HL-60 (cell line): ENCODE results near the gene SGMS1.

Experiments
- DNase-seq, 2 experiments: peaks; one replicate each; pipeline ENCODE4 v3.0.0-alpha.2; 2010 to 2020; ENCODE audit warnings: low read depth in 1 of 2, low spot score in 1 of 2
- H3K27ac ChIP-seq: fragments of 250-450 bp; sonication (Bioruptor Pico); replicated peaks from 2 replicates; pipeline ENCODE4 v1.5.1; 2020; ENCODE audit warnings: mild to moderate bottlenecking, moderate library complexity
- H3K27me3 ChIP-seq: fragments of 250-450 bp; sonication (Bioruptor Pico); 2 replicates; pipeline ENCODE4 v1.5.1; 2021; ENCODE audit warnings: mild to moderate bottlenecking, moderate library complexity; ENCODE audit not compliant: insufficient read depth, poor library complexity, severe bottlenecking
- H3K4me3 ChIP-seq: replicated peaks from 2 replicates; pipeline ENCODE4 v1.5.1; 2011; ENCODE audit warnings: mild to moderate bottlenecking, control low read depth, low read length; ENCODE audit not compliant: insufficient read depth
- CTCF ChIP-seq: IDR thresholded peaks from one replicate; pipeline ENCODE4 v1.5.1; 2011; ENCODE audit warnings: low read length, control low read depth, inconsistent platforms; ENCODE audit not compliant: insufficient read depth
- GABPA ChIP-seq: IDR thresholded peaks from 2 replicates; pipeline ENCODE4 v1.6.1; 2012; ENCODE audit warnings: low read depth
- POLR2AphosphoS5 ChIP-seq: IDR thresholded peaks from 2 replicates; pipeline ENCODE4 v1.6.1; 2012; ENCODE audit warnings: low read depth
- REST ChIP-seq: IDR thresholded peaks from 2 replicates; pipeline ENCODE4 v1.6.1; 2012; ENCODE audit warnings: low read depth; ENCODE audit not compliant: insufficient replicate concordance
- SPI1 ChIP-seq: IDR thresholded peaks from 2 replicates; pipeline ENCODE4 v1.6.1; 2012; ENCODE audit warnings: low read depth, mild to moderate bottlenecking, borderline replicate concordance

The SGMS1 gene

GRCh38 chr10:50625649-50626132, 1.9 kb upstream of the SGMS1 start:
- H3K4me3 ChIP-seq: peak overlapping the region; percentile 84
- H3K27ac ChIP-seq: peak overlapping the region; percentile 93
- TF ChIP-seq REST (no peak), CTCF (no peak), SPI1 (no peak), GABPA (no peak), POLR2AphosphoS5 (no peak)
- no peak for DNase-seq
- no peaks in the 10 kb centered on the region for H3K27me3 ChIP-seq

- H3K27me3 ChIP-seq: no peaks in the 10 kb centered on the region
- DNase-seq: peak; percentile 61 to 70
- peak overlapping the region; percentile 93 for H3K27ac ChIP-seq
Measured at GRCh38 chr10:50624866-50625501, 1.2 kb upstream of the SGMS1 start.

More at GRCh38 chr10:50624866-50625501, 1.2 kb upstream of the SGMS1 start:
- H3K4me3 ChIP-seq: peak overlapping the region; percentile 84
- TF ChIP-seq REST: peak; percentile 80
- peak; percentile 72; the same call in 1 of the 2 replicates for TF ChIP-seq POLR2AphosphoS5
- no peak for TF ChIP-seq SPI1
- no peak for TF ChIP-seq CTCF
- peak; percentile 69 for TF ChIP-seq GABPA
